Tibial nerve (tissue), 4 donors: ENCODE data around the gene PSMD14. TPM values are rescaled to one million over a fixed set of nuclear protein-coding genes. Genes with fewer than 3 reads are reported as not detected.
"Not testable (repeated sequence)": the region's sequence is repeated elsewhere in the genome, so short reads cannot be mapped to it uniquely, and the experiment has no call there.

Experiments
- DNase-seq, 2 donors: peaks; one replicate each; pipeline ENCODE4 v3.0.0-alpha.2; 2019; ENCODE audit warnings: low spot score in 2 of 2
- H3K27ac ChIP-seq, 4 donors: fragments of 200-600 bp; sonication (generic) in 3 of 4; one replicate each; pipeline ENCODE4 v1.5.1; 2017 to 2019; ENCODE audit warnings: mild to moderate bottlenecking in 1 of 4
- H3K27me3 ChIP-seq, 2 donors: fragments of 200-600 bp; sonication (generic) in 1 of 2; one replicate each; pipeline versions ENCODE4 v1.5.1 to v1.6.0; 2017 to 2019
- H3K36me3 ChIP-seq, 3 donors: fragments of 200-600 bp; sonication (generic); one replicate each; pipeline ENCODE4 v1.5.1; 2018 to 2019
- H3K4me1 ChIP-seq, 4 donors: fragments of 200-600 bp; sonication (generic) in 3 of 4; one replicate each; pipeline ENCODE4 v1.5.1; 2017 to 2019
- H3K4me3 ChIP-seq, 4 donors: fragments of 200-600 bp; sonication (generic) in 3 of 4; one replicate each; pipeline ENCODE4 v1.5.1; 2017 to 2019; ENCODE audit warnings: mild to moderate bottlenecking in 1 of 4, moderate library complexity in 1 of 4
- H3K9me3 ChIP-seq, 4 donors: fragments of 200-600 bp; sonication (generic) in 3 of 4; one replicate each; pipeline ENCODE4 v1.5.1; 2017 to 2019
- CTCF ChIP-seq, 5 experiments: fragments of 200-600 bp in 3 of 5; fragments of 450-650 bp in 2 of 5; sonication (generic) in 3 of 5; IDR thresholded peaks; one replicate each; pipeline ENCODE4 v1.5.1; 2016 to 2019; ENCODE audit warnings: antibody characterized with exemption in 5 of 5, mild to moderate bottlenecking in 3 of 5, moderate library complexity in 2 of 5
- EP300 ChIP-seq, 2 donors: sonication (generic); formaldehyde crosslinking; IDR thresholded peaks; one replicate each; pipeline ENCODE4 v1.6.1; 2017; ENCODE audit warnings: antibody characterized with exemption in 2 of 2, mild to moderate bottlenecking in 1 of 2
- POLR2A ChIP-seq, 2 donors: fragments of 450-650 bp; IDR thresholded peaks; one replicate each; pipeline ENCODE4 v1.6.1; 2017; ENCODE audit warnings: antibody characterized with exemption in 2 of 2, mild to moderate bottlenecking in 2 of 2, moderate library complexity in 2 of 2
- WGBS, 2 donors: methylation state at CpG; one replicate each; pipeline ENCODE4 v1.1.5; 2018; 5-methylcytosine and 5-hydroxymethylcytosine counted together
- total RNA-seq, 4 donors: library from RNA; depleted of rRNA; stranded (reverse); fragments of >200 nt; gene quantifications; one replicate each; pipeline ENCODE4 v1.1.0, GENCODE V29; 2016

The PSMD14 gene
- total RNA-seq, 4 donors from 2014 or later, result 22.0 to 29.1 (median 26.4) TPM

GRCh38 chr2:161355106-161355505 is 46.9 kb downstream of the PSMD14 start:
- no peak overlapping the region for H3K27ac ChIP-seq
- WGBS, 2 donors, result 92 to 99% methylated on average over 1 of the region's 1 CpG
- H3K4me3 ChIP-seq, result no peak overlapping the region
- no peak for TF ChIP-seq EP300 (IDR thresholded peaks at IDR 0.05)
- TF ChIP-seq POLR2A (IDR thresholded peaks at IDR 0.05), result no peak
- H3K4me1 ChIP-seq, result peaks cover 0 to 4% (median 0%) of the 10 kb centered on the region in 4 donors
- H3K9me3 ChIP-seq, result no peaks in the 10 kb centered on the region
- no peaks in the 10 kb centered on the region for H3K27me3 ChIP-seq
- DNase-seq, result no peak
- peaks cover 0 to 5% (median 0%) of the 10 kb centered on the region in 3 donors for H3K36me3 ChIP-seq

GRCh38 chr2:161355983-161356382 is 47.8 kb downstream of the PSMD14 start:
- DNase-seq, result no peak
- no peak for TF ChIP-seq CTCF (IDR thresholded peaks at IDR 0.05)
- Histone ChIP-seq H3K9me3 (peaks cover 0 to 7% (median 1%) of the 10 kb centered on the region in 4 donors), H3K4me3 (no peak overlapping the region), H3K27ac (no peak overlapping the region), H3K27me3 (no peaks in the 10 kb centered on the region), H3K4me1 (peaks cover 0 to 4% (median 0%) of the 10 kb centered on the region in 4 donors), H3K36me3 (peaks cover 0 to 5% (median 0%) of the 10 kb centered on the region in 3 donors)
- WGBS, 2 donors, result 11 to 14% methylated on average over 2 of the region's 2 CpGs

- Histone ChIP-seq H3K4me1 (peaks cover 0 to 4% (median 0%) of the 10 kb centered on the region in 4 donors), H3K4me3 (no peak overlapping the region), H3K27ac (no peak overlapping the region), H3K27me3 (no peaks in the 10 kb centered on the region), H3K9me3 (peaks cover 0 to 18% (median 5%) of the 10 kb centered on the region in 4 donors), H3K36me3 (peaks cover 0 to 11% (median 0%) of the 10 kb centered on the region in 3 donors)
- no peak for TF ChIP-seq POLR2A (IDR thresholded peaks at IDR 0.05)
- no peak for TF ChIP-seq EP300 (IDR thresholded peaks at IDR 0.05)
- no peak for DNase-seq
Measured at GRCh38 chr2:161357097-161357496, 48.9 kb downstream of the PSMD14 start.

- no peak for DNase-seq
- WGBS, 2 donors, result 80 to 92% methylated on average over 3 of the region's 3 CpGs
- Histone ChIP-seq H3K9me3 (peaks cover 0 to 30% (median 10%) of the 10 kb centered on the region in 4 donors), H3K27ac (no peak overlapping the region), H3K4me1 (no peaks in the 10 kb centered on the region), H3K4me3 (no peak overlapping the region), H3K27me3 (no peaks in the 10 kb centered on the region), H3K36me3 (peaks cover 0 to 11% (median 0%) of the 10 kb centered on the region in 3 donors)
- TF ChIP-seq CTCF (IDR thresholded peaks at IDR 0.05), result no peak
- TF ChIP-seq POLR2A (IDR thresholded peaks at IDR 0.05), result no peak
- TF ChIP-seq EP300 (IDR thresholded peaks at IDR 0.05), result no peak
Measured at GRCh38 chr2:161358838-161359237, 50.6 kb downstream of the PSMD14 start.

GRCh38 chr2:161360095-161360654 is 52.0 kb downstream of the PSMD14 start:
- DNase-seq, H3K27me3 ChIP-seq, H3K4me1 ChIP-seq, H3K27ac ChIP-seq, H3K4me3 ChIP-seq: not testable (repeated sequence)
- peaks cover 0 to 30% (median 10%) of the 10 kb centered on the region in 4 donors for H3K9me3 ChIP-seq
- WGBS, 2 donors, result 95 to 98% methylated on average over 8 of the region's 8 CpGs
- H3K36me3 ChIP-seq, result peaks cover 0 to 11% (median 0%) of the 10 kb centered on the region in 3 donors

- H3K4me3 ChIP-seq, result no peak overlapping the region
- no peak for TF ChIP-seq EP300 (IDR thresholded peaks at IDR 0.05)
- TF ChIP-seq CTCF (IDR thresholded peaks at IDR 0.05), result no peak
- TF ChIP-seq POLR2A (IDR thresholded peaks at IDR 0.05), result no peak
- H3K9me3 ChIP-seq, result peaks cover 0 to 30% (median 10%) of the 10 kb centered on the region in 4 donors
- H3K4me1 ChIP-seq, result no peaks in the 10 kb centered on the region
- DNase-seq, result no peak
- no peaks in the 10 kb centered on the region for H3K27me3 ChIP-seq
- 93% methylated on average over 2 of the region's 2 CpGs for whole genome bisulfite sequencing, 2 donors
- H3K36me3 ChIP-seq, result peaks cover 0 to 11% (median 0%) of the 10 kb centered on the region in 3 donors
- H3K27ac ChIP-seq, result no peak overlapping the region
Measured at GRCh38 chr2:161362568-161363166, 54.4 kb downstream of the PSMD14 start.
